ENCODE results near the gene LAMB4.

GRCh38 chr7:108102671-108103312 lies 27.4 kb downstream of the LAMB4 start:
- no peak for TF ChIP-seq CTCF (conservative IDR thresholded peaks at IDR 0.05; ENCODE audit: low read length)
- no peak for TF ChIP-seq EZH2phosphoT487 (IDR thresholded peaks at IDR 0.05; ENCODE audit: borderline replicate concordance, low read depth, low read length)

Measured in OCI-LY7 (cell line).